ENCODE measurements around the gene DEAF1.

The DEAF1 gene

GRCh38 chr11:720642-721246 is 25.7 kb upstream of the DEAF1 start:
- H3K4me3 ChIP-seq (replicated peaks; ENCODE audit: low read depth, low read length): no peak overlapping the region
- TF ChIP-seq, protein P1, sequence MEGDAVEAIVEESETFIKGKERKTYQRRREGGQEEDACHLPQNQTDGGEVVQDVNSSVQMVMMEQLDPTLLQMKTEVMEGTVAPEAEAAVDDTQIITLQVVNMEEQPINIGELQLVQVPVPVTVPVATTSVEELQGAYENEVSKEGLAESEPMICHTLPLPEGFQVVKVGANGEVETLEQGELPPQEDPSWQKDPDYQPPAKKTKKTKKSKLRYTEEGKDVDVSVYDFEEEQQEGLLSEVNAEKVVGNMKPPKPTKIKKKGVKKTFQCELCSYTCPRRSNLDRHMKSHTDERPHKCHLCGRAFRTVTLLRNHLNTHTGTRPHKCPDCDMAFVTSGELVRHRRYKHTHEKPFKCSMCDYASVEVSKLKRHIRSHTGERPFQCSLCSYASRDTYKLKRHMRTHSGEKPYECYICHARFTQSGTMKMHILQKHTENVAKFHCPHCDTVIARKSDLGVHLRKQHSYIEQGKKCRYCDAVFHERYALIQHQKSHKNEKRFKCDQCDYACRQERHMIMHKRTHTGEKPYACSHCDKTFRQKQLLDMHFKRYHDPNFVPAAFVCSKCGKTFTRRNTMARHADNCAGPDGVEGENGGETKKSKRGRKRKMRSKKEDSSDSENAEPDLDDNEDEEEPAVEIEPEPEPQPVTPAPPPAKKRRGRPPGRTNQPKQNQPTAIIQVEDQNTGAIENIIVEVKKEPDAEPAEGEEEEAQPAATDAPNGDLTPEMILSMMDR (IDR thresholded peaks at IDR 0.05; ENCODE audit: low read depth, low read length, missing control alignments): no peak
- DNase-seq (ENCODE audit: extremely low read depth, low read depth): no peak

GRCh38 chr11:720017-720641 is 25.1 kb upstream of the DEAF1 start:
- DNase-seq (ENCODE audit: extremely low read depth, low read depth): no peak
- no peak overlapping the region for H3K4me3 ChIP-seq (replicated peaks; ENCODE audit: low read depth, low read length)
- TF ChIP-seq, protein P1 (IDR thresholded peaks at IDR 0.05; ENCODE audit: low read depth, low read length, missing control alignments): no peak

GRCh38 chr11:719214-720016 is 24.4 kb upstream of the DEAF1 start:
- TF ChIP-seq, protein P1 (IDR thresholded peaks at IDR 0.05; ENCODE audit: low read depth, low read length, missing control alignments): no peak
- no peak overlapping the region for H3K4me3 ChIP-seq (replicated peaks; ENCODE audit: low read depth, low read length)
- no peak for DNase-seq (ENCODE audit: extremely low read depth, low read depth)

GRCh38 chr11:714436-714835 is 19.4 kb upstream of the DEAF1 start:
- no peak overlapping the region for H3K4me3 ChIP-seq (replicated peaks; ENCODE audit: low read depth, low read length)
- no peak for DNase-seq (ENCODE audit: extremely low read depth, low read depth)
- TF ChIP-seq, protein P1 (IDR thresholded peaks at IDR 0.05; ENCODE audit: low read depth, low read length, missing control alignments): no peak

DNA sequence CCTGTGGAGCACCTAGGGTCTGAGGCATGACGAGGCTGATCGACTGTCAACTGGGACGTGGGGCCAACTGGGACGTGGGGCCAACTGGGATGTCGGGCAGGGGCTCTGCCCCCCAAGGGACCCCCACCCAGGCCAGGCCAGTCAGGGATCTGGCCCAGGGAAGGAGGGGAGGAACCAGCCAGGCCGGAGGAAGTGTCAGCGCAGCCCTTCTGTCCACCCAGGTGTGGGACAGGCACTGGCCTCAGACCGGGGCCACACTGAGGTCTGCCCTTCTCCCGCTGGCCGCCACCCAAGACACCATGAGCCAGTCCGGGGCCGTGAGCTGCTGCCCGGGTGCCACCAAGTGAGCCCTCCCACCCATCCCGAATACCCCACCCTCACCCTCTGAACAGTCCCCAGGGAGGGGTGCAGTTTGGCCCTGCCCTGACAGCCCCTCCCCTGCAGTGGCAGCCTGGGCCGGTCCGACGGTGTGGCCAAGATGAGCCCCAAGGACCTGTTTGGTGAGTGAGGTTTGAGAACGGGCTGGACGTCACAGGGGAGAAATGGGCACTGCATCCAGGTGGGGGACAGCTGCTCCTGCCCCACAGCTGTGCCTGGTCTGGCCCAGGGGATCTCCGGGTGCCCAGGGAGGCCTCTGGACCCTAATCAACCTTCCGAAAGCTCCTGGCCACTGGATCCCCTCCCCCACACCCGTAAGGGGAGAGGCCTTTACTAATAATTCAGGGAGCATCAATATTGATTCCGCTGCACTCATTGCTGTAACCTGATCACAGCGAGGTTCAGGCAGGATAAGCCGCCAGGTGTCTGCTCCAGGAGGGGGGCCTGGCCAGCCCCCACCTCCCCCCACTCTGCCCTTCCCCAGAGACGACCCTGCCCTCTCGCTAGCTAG is 14.3 kb upstream of the DEAF1 start:
- TF ChIP-seq, protein P1 (IDR thresholded peaks at IDR 0.05; ENCODE audit: low read depth, low read length, missing control alignments): no peak
- no peak for DNase-seq (ENCODE audit: extremely low read depth, low read depth)
- H3K4me3 ChIP-seq (replicated peaks; ENCODE audit: low read depth, low read length): no peak overlapping the region

- TF ChIP-seq, protein P1 (IDR thresholded peaks at IDR 0.05; ENCODE audit: low read depth, low read length, missing control alignments): no peak
- DNase-seq (ENCODE audit: extremely low read depth, low read depth): no peak
- H3K4me3 ChIP-seq (replicated peaks; ENCODE audit: low read depth, low read length): no peak overlapping the region
Measured at GRCh38 chr11:708511-708910, 13.5 kb upstream of the DEAF1 start.

Measured in HFF-Myc (cell line).